ENCODE measurements around the gene ALG9.

DNA sequence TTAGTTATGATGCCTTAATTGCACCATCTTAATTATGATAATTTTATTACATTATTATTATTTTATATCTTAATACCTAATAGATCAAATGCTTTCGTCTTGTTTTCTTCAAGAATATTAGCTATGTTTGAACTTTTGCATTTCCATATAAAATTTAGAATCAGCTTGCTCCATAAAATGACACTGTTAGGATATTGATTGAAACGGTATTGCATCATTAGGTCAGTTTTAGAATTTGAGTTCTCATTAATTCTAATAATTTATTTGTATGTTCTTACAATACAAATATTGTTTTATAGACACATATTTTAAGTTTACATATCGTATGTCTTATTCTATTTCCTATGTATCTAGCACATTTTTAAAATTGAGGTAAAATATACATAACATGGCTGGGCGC is 14.7 kb upstream of the ALG9 start:
- TF ChIP-seq, protein P1, sequence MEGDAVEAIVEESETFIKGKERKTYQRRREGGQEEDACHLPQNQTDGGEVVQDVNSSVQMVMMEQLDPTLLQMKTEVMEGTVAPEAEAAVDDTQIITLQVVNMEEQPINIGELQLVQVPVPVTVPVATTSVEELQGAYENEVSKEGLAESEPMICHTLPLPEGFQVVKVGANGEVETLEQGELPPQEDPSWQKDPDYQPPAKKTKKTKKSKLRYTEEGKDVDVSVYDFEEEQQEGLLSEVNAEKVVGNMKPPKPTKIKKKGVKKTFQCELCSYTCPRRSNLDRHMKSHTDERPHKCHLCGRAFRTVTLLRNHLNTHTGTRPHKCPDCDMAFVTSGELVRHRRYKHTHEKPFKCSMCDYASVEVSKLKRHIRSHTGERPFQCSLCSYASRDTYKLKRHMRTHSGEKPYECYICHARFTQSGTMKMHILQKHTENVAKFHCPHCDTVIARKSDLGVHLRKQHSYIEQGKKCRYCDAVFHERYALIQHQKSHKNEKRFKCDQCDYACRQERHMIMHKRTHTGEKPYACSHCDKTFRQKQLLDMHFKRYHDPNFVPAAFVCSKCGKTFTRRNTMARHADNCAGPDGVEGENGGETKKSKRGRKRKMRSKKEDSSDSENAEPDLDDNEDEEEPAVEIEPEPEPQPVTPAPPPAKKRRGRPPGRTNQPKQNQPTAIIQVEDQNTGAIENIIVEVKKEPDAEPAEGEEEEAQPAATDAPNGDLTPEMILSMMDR (IDR thresholded peaks at IDR 0.05; ENCODE audit: insufficient read depth, low read length), result no peak
- TF ChIP-seq, protein P2, sequence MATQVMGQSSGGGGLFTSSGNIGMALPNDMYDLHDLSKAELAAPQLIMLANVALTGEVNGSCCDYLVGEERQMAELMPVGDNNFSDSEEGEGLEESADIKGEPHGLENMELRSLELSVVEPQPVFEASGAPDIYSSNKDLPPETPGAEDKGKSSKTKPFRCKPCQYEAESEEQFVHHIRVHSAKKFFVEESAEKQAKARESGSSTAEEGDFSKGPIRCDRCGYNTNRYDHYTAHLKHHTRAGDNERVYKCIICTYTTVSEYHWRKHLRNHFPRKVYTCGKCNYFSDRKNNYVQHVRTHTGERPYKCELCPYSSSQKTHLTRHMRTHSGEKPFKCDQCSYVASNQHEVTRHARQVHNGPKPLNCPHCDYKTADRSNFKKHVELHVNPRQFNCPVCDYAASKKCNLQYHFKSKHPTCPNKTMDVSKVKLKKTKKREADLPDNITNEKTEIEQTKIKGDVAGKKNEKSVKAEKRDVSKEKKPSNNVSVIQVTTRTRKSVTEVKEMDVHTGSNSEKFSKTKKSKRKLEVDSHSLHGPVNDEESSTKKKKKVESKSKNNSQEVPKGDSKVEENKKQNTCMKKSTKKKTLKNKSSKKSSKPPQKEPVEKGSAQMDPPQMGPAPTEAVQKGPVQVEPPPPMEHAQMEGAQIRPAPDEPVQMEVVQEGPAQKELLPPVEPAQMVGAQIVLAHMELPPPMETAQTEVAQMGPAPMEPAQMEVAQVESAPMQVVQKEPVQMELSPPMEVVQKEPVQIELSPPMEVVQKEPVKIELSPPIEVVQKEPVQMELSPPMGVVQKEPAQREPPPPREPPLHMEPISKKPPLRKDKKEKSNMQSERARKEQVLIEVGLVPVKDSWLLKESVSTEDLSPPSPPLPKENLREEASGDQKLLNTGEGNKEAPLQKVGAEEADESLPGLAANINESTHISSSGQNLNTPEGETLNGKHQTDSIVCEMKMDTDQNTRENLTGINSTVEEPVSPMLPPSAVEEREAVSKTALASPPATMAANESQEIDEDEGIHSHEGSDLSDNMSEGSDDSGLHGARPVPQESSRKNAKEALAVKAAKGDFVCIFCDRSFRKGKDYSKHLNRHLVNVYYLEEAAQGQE (IDR thresholded peaks at IDR 0.05; ENCODE audit: insufficient replicate concordance, low read depth), result no peak
- TF ChIP-seq POLR2AphosphoS5 (IDR thresholded peaks at IDR 0.05; ENCODE audit: low read depth) (no peak), GABPA (IDR thresholded peaks at IDR 0.05; ENCODE audit: low read depth) (no peak)

All from HL-60 (cell line).